ENCODE data around the gene SYT15B. TPM values are rescaled to one million over a fixed set of nuclear protein-coding genes. Genes with fewer than 3 reads are reported as not detected.

The SYT15B gene
- total RNA-seq = 0.12 TPM in 1 of 2 replicates, not detected in the other

DNA sequence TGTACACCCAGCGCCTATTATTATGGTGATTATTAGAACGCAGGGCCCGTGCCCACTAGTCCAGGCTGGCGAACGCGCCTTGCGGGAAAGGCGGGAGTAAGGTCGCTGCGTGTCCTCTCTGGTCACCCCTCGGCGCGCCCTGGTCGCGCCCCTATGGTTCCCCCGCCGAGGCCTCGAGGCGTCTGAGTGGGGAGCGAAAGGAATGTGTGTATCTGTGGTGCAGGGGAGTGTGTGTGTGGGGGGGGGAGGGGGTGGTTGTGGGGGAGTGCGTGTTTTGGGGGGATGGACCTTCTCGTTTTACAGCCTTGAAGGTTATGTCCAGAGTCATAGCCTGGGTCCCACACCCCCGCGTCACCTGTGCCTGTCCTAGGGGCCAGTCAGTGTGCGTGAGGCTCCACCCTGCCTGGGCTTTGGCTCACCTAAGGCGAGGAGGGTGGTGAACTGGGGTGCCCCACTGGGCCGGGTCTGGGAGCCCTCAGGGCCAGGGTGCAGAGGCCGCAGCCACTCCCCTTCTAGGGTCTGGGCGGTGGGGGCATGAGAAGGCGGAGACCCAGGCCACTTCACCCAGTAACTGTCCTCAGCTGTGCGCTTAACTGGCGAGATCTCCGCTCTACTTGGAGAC, at the start of gene SYT15B:
SYT15B (minus strand) TSS at position 39 of the 622 bp plus-strand sequence. CDS start 952 bp downstream, outside the sequence.

Other genes with a start within 250 kb of the SYT15B start
- gene AGAP9, start 240.0 kb downstream of the SYT15B start, total RNA-seq = 1.8 and 2.1 TPM in 2 replicates
- not detected in 2 replicates for gene NPY4R2, start 155.1 kb upstream of the SYT15B start, total RNA-seq
- not detected in 2 replicates for gene FAM25C, start 236.2 kb upstream of the SYT15B start, total RNA-seq

All from cardiac ventricle fibroblast (primary cell).